HG03060 (cell line): Measurements from ENCODE around the gene EFR3B.

Source experiments
- ATAC-seq: cut with Tn5 transposase; IDR thresholded peaks from one replicate; pipeline ENCODE4 v1.9.1; 2021; ENCODE audit warnings: low read depth, moderate number of reproducible peaks; ENCODE audit not compliant: unreplicated experiment

The EFR3B gene

GRCh38 chr2:25176541-25177181 is 134.8 kb downstream of the EFR3B start:
- ATAC-seq = no peak

- ATAC-seq = no peak
Measured at GRCh38 chr2:25177211-25177611, 135.3 kb downstream of the EFR3B start.

GRCh38 chr2:25178976-25179375 is 137.1 kb downstream of the EFR3B start:
- ATAC-seq = no peak

GRCh38 chr2:25184254-25184653 is 142.4 kb downstream of the EFR3B start:
- ATAC-seq = no peak

GRCh38 chr2:25187729-25188350 is 146.0 kb downstream of the EFR3B start:
- ATAC-seq = no peak

DNA sequence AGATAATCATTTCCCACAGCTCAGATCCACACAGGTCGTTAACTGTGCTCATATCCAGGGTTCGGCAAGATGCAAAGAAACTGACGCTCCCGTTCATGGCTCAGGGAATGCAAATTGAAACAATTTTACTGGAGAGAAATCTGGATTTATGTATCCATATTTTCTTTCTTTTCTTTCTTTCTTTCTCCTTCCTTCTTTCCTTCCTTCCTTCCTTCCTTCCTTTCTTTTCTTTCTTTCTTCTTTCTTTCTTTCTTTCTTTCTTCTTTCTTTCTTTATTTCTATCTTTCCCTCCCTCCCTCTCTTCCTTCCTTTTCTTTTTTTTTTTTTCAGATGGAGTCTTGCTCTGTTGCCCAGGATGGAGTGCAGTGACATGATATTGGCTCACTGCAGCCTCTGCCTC is 146.5 kb downstream of the EFR3B start:
- no peak for ATAC-seq

DNA sequence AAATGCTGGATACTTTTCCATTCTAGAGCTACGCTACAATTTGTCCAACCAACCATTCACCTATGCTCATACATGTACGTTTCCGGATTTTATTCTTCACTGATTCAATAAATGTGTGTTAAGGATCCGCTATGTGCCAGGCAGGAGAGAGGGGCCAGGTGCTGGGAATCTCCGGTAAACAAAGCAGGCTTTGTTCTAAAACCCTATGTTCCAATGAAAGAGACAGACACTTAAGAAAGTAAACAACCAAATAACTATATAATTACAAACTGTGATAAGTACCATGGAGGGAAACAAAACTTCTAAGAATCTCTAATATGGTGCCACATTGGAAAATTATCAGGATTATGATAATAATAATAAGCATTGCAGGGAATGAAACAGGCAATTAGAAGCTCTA is 148.7 kb downstream of the EFR3B start:
- ATAC-seq = no peak

GRCh38 chr2:25194576-25195122 is 152.8 kb downstream of the EFR3B start:
- no peak for ATAC-seq

DNA sequence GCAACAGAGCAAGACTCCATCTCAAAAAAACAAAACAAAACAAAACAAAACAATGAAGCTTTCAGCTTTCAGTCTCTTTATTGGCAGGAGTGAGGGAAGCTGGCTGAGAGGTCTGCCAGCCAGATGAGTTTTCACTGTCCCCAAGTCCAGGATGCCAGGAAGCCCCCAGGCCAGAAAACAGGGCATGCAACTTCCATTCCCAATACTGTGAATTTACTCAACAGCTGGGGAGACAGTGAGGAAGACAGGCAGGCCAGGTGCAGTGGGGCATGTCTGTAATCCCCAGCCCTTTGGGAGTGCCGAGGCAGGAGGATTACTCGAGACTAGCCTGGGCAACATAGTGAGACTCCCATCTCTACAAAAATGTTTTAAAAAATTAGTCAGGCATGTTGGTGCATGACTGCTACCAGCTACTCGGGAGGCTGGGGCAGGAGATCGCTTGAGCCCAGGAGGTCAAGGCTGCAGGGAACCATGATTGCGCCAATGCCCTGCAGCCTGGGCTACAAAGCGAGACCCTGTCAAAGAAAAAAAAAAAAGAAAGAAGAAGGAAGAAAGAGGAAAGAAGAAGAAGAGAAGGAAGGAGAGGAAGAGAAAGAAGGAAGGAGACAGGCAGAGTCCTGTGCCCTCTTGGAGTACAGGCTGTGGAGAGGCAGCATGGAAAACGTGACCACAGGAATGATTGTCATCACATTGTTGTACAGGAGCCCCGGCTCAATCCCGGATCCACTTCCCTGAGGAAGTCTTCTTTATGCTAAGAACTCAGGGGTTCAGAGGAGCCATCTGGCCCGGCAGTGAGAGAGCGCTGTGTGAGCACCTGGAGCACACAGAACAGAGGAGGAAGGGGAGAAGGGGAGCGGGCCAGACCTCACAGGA is 155.7 kb downstream of the EFR3B start:
- ATAC-seq = no peak

- no peak for ATAC-seq
Measured at GRCh38 chr2:25198209-25198525, 156.3 kb downstream of the EFR3B start.

DNA sequence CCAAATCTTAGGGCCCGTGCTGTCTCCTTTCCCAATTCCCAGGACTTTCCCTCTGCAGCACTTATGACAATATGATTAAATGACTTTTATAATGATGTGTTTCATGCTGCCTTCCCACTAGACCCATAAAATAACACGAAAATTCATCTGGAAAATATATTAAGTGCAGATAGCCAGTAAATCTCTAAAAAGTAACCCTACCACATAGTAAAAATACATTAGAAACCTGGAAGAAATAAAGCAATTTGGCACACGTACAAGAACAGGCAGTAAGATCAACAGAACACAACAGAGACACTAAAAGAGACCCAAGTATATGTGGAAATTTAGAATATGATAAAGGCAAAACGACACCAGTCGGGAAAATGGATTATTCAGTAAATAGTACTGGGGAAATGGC is 156.7 kb downstream of the EFR3B start:
- ATAC-seq = no peak

- no peak for ATAC-seq
Measured at GRCh38 chr2:25201265-25201664, 159.4 kb downstream of the EFR3B start.

DNA sequence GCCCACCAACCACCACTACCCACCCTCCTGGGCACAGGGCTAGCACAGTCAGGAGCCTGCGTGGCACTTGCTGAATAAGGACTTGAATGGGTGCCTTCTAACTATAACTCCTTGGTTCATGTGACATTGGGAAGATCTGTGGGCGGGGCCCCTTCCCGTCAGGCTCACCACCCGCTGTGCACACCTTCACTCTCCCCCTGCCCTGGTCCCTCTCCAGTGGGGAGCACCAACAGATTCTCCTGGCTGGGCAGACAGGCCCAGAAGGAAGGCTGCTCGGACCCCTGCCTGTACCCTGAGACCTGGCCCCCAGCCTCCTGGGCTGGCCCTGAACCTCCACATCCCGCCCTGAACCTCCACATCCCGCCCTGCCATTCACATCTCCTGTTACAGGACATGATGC is 159.9 kb downstream of the EFR3B start:
- no peak for ATAC-seq

DNA sequence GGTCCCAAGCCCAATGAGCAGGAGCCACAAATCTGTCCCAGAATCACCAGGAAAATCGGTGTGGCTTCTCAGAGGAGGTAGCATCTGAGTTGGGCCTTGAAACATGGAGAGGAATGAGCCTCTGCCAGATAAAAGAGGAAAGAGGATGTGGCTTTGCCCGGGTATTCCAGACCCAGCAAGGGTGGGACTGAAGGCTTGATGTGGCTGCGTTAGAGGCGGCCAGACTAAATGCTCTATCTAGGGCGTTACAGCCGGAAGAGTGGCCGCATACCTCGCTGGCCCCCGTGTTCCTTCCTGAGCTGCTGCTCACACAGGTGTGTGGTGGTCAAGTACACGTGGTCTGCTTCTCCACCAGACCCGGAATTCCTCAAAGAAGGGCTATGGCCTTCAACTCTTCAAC is 160.4 kb downstream of the EFR3B start:
- ATAC-seq = no peak

- ATAC-seq = no peak
Measured at GRCh38 chr2:25204190-25204838, 162.4 kb downstream of the EFR3B start.

- ATAC-seq = no peak
Measured at GRCh38 chr2:25207078-25207545, 165.2 kb downstream of the EFR3B start.
